UCSD-AML1 (cell line): Measurements from ENCODE around the gene SREBF1.

Experiments used
- DNase-seq: peaks from one replicate; lab custom pipeline; 2025; ENCODE audit not compliant: unreplicated experiment; lab: John Stamatoyannopoulos, UW

The SREBF1 gene

GRCh38 chr17:17859909-17860765 lies 23.4 kb upstream of the SREBF1 start:
- peak; percentile 63 for DNase-seq

DNA sequence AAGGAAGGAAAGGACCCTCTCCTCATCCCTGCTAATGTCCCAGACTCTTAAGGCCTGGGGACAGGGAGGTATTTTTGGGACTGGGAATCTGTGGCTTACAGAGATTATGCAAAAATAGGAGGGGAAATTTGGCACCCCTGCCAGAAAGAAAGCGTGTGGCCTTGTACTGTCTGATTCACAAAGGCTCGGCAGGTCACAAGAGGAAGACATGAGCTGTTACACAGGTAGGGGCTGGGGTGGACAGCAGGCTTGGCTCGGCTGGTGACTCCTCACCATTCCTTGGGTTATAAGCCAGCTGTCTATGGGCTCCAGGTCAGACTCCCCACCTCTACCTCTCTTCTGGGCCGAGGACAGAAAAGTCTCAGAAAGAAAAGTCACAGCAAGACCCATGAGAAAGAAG lies 20.7 kb upstream of the SREBF1 start:
- no peak for DNase-seq

DNA sequence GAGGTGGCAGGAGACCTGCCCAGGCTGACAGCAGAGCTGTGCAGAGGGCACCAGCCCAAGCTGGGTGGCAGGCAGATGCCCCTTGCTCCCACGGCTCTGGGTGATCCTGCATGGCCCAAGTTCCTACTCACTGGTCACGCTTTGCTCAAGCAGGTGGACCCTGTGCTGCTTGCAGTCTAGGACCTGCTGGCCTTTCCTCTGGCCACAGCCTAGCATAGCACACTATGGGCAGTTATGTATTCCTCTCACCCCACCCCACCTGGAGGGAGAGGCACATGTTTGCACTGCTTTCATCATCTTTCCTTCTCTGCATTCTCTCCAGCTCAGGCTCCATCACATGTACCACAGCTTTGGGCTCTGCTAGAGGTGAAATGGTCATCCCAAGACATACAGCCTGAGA lies 19.6 kb upstream of the SREBF1 start:
- no peak for DNase-seq

GRCh38 chr17:17855976-17856375 lies 19.2 kb upstream of the SREBF1 start:
- DNase-seq = no peak

GRCh38 chr17:17853811-17854447 lies 17.1 kb upstream of the SREBF1 start:
- no peak for DNase-seq

GRCh38 chr17:17852930-17853329 lies 16.1 kb upstream of the SREBF1 start:
- no peak for DNase-seq

- no peak for DNase-seq
Observed at GRCh38 chr17:17851103-17852002, 14.6 kb upstream of the SREBF1 start.

DNA sequence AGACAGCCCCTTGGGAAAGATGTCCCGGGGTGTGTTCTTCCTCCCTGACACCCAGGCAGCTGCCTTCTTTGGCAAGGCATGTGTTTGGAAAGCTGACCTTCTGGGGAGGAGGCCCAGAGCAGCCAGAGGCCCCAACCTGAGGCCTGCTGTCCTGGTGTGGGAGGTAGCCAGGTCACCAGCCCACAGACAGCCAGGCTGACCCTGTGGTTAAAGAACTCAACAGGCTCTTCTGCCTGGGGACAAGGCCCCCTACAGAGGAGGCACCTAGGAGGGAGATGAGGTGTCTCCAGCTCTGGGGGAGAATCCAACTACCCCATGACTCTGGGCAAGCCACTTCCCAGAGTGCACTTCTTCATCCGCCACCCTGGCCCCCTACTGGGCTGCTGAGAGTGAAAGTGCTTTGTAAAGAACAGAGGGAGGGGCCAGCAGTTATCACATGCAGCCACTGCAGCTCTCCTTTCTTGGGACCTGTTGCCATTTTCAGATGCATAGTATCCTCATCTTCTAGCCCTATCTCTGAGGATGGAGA lies 13.1 kb upstream of the SREBF1 start:
- DNase-seq = peak; percentile 75

DNA sequence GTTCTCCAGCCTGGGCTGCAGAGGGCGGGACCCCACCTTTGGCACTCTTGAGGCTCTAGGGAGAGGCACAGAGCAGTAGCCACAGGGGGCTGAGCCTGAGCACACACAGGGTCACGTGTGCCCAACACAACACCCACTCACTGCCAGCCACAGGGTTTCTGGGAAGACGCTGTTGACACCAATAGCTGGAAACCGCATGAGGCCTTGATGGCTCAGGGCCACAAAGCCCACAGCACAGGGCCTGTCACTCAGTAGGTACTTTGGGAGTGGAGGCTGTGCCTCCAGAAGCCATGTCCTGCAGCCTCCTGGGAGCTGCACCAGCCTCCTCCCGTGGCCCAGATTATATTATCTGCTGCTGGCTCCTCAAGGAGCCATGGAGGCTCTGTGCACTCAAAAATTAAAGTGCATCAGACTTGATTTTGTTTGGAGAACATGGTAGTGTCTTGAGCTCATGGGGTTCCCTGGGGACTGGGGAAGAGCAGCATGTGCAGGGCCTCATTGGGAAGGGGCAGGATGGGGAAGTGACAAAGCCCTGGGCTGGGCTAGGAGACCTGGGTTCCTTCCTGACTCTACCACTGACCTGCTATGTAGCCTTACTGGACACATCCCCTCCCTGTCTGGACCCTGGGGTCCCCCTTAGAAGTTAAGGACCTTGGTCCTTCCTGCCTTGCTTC lies 12.5 kb upstream of the SREBF1 start:
- peak; percentile 88 for DNase-seq

DNA sequence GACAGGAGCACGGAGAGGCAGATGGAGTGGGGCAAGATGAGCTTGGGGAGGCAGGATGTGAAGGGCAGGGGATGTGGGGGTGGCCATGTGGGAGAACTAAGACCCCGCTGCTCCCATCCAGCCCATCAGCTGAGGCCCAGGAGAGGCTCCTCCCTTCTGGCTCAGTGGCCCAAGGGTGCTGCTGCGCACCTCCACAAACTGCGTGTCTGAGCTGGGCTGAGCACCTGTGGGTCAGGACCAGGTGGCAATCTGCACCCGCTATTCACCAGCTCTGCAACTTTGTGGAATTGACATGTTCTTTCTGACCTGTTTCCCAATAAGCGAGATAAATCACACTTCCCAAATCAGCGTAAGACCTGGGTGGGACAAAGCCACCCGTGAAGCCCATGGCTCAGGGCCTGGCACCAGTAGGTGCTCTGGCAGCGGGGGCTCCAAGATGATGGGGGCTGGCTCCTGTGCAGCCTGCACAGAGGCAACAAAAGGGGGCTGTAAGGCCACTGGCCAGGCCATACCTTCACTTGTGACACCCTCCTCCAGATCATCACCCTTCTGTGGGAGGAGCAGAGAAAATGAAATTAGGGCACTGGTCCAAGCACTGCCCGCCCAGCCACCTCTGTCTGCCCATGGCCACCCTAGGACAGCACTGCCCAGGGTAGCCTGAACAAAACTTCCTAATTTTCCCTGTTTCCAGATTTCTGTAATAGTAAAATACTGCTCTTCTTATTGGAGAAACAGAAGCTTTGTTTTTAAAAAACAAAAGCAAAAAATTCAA lies 11.7 kb upstream of the SREBF1 start:
- DNase-seq = no peak

- DNase-seq = no peak
Observed at GRCh38 chr17:17847726-17848125, 10.9 kb upstream of the SREBF1 start.

- DNase-seq = no peak
Observed at GRCh38 chr17:17847118-17847689, 10.4 kb upstream of the SREBF1 start.

GRCh38 chr17:17846645-17847044 lies 9.9 kb upstream of the SREBF1 start:
- DNase-seq = no peak

DNA sequence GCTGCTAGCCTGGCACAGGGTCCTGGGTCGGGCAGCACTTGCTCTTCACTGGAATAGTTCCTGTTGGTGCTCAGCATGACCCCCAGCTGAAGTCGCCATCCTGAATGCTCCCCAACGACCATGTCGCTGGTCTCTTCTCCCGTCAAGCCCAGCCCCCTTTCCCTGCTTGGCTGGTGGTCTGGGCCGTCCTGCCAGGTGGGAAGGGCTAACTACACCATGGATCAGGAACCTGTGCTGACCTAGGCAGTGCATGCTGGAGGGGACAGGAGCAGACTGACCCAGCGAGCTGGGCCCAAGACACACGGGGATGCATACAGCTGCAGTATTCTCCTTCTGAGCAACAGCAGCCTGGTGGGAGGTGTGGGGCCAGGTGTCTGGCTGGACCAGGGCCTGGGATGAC lies 9.2 kb upstream of the SREBF1 start:
- no peak for DNase-seq

- DNase-seq = no peak
Observed at GRCh38 chr17:17845046-17845775, 8.4 kb upstream of the SREBF1 start.

DNA sequence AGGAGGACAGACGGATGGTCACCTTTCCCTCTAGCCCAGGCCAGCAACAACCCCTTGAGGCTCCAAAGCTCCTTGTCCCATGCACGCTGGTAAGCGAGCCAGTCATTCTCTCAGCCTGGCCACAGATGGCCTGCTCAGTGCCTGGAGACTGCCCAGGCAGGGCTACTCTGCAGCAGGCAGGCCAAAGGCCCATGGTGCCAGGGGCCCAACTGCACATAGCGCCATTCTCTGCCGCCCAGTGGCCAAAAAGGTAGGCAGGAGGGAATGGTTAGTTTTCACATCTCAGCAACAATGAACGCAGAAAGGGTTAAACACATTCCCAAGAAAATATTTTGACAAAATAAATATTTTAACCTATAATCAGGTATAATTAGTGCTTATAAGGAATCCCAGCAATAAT lies 7.7 kb upstream of the SREBF1 start:
- no peak for DNase-seq

DNA sequence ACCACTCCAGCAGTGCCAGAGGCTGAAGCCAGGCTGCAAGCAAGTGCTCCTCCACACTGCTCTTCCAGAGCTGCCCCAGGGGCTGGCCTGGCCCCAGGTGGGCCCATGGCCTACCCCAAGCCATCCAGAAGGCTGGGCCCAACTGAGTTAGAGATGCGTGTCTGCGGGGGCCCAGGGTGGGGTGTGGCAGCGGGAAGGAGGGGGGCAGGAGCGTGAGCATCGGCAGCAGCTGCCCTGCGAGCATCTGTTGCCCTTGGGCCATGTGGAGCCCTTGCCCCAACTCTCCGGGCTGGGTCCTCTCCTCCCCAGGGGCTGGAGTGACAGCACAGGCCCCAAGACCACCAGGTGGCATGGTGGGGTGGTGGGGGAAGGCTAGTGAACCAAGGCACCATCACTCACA lies 7.3 kb upstream of the SREBF1 start:
- no peak for DNase-seq

DNA sequence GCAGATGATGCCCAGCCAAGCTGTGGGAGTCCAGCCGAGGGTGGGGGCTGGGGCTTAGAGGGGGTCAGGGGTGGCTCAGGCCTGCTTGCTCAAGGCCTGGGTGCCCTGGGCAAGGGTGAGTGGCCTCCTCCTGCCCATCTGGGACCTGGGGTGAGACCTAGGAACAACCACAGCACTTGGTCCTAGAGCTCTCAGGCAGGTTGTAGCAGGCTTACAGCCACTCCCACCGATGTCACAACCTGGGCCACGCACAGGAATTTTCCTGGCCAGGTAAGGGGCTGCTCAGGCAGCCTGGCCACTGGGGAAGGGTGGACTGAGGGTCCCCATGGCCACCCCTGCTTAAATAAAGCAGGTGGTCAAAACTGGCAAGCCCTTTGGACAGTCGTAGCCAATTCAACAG lies 6.3 kb upstream of the SREBF1 start:
- DNase-seq = no peak
